H9 (cell line): ENCODE measurements around the gene CYP39A1. TPM values are rescaled to one million over a fixed set of nuclear protein-coding genes. Genes with fewer than 3 reads are reported as not detected.

Source experiments
- DNase-seq: peaks from one replicate; pipeline ENCODE4 v3.0.0-alpha.2; 2017
- H2AFZ ChIP-seq: one replicate; pipeline ENCODE4 v1.6.1; 2013; ENCODE audit warnings: mild to moderate bottlenecking, low read length, control low read depth, moderate library complexity
- H2AK5ac ChIP-seq: 2 replicates; pipeline ENCODE4 v1.6.1; 2013; ENCODE audit warnings: low read length, control low read depth, mixed read lengths; ENCODE audit not compliant: insufficient read length
- H2BK120ac ChIP-seq: one replicate; pipeline ENCODE4 v1.6.1; 2013; ENCODE audit warnings: low read depth, mild to moderate bottlenecking, low read length, control low read depth, inconsistent platforms; ENCODE audit not compliant: poor library complexity, severe bottlenecking
- H2BK12ac ChIP-seq: 2 replicates; pipeline ENCODE4 v1.6.1; 2013; ENCODE audit warnings: low read length, control low read depth, mixed read lengths, low read depth; ENCODE audit not compliant: insufficient read length
- H2BK15ac ChIP-seq: 2 replicates; pipeline ENCODE4 v1.6.1; 2013; ENCODE audit warnings: low read depth, low read length, control low read depth
- H2BK20ac ChIP-seq: one replicate; pipeline ENCODE4 v1.6.1; 2013; ENCODE audit warnings: low read depth, mild to moderate bottlenecking, low read length, control low read depth, inconsistent platforms; ENCODE audit not compliant: poor library complexity, severe bottlenecking
- H2BK5ac ChIP-seq: 2 replicates; pipeline ENCODE4 v1.6.1; 2013; ENCODE audit warnings: low read length, control low read depth, mixed read lengths; ENCODE audit not compliant: insufficient read length
- H3K14ac ChIP-seq: 2 replicates; pipeline ENCODE4 v1.6.1; 2013; ENCODE audit warnings: low read length, control low read depth; ENCODE audit not compliant: insufficient read depth
- H3K18ac ChIP-seq: 2 replicates; pipeline ENCODE4 v1.6.1; 2013; ENCODE audit warnings: low read depth, mild to moderate bottlenecking, mixed read lengths, low read length, control low read depth; ENCODE audit not compliant: insufficient read length
- H3K23ac ChIP-seq: 2 replicates; pipeline ENCODE4 v1.6.1; 2013; ENCODE audit warnings: low read length, control low read depth, mixed read lengths, low read depth; ENCODE audit not compliant: insufficient read length
- H3K23me2 ChIP-seq: 2 replicates; pipeline ENCODE4 v1.6.1; 2013; ENCODE audit warnings: low read depth, mild to moderate bottlenecking, mixed read lengths, low read length, control low read depth; ENCODE audit not compliant: insufficient read length, poor library complexity, severe bottlenecking
- H3K27ac ChIP-seq: 2 replicates; pipeline ENCODE4 v1.5.1; 2013; ENCODE audit warnings: low read length, control low read depth, mixed read lengths, low read depth; ENCODE audit not compliant: insufficient read length
- H3K27me3 ChIP-seq: 2 replicates; pipeline ENCODE4 v1.6.1; 2013; ENCODE audit warnings: low read length, control low read depth, inconsistent platforms; ENCODE audit not compliant: insufficient read depth
- H3K4ac ChIP-seq: 2 replicates; pipeline ENCODE4 v1.6.1; 2013; ENCODE audit warnings: low read depth, mild to moderate bottlenecking, control low read depth, inconsistent platforms, low read length, moderate library complexity
- H3K4me1 ChIP-seq: 2 replicates; pipeline ENCODE4 v1.6.1; 2013; ENCODE audit warnings: low read length, control low read depth, inconsistent platforms; ENCODE audit not compliant: insufficient read depth
- H3K4me2 ChIP-seq: 2 replicates; pipeline ENCODE4 v1.6.1; 2013; ENCODE audit warnings: low read length, control low read depth, mixed read lengths; ENCODE audit not compliant: insufficient read length, insufficient read depth
- H3K56ac ChIP-seq: 2 replicates; pipeline ENCODE4 v1.6.1; 2013; ENCODE audit warnings: low read depth, mild to moderate bottlenecking, mixed read lengths, low read length, control low read depth; ENCODE audit not compliant: insufficient read length
- H3K79me1 ChIP-seq: 2 replicates; pipeline ENCODE4 v1.6.1; 2013; ENCODE audit warnings: low read depth, mild to moderate bottlenecking, moderate library complexity, low read length, control low read depth, inconsistent platforms; ENCODE audit not compliant: insufficient read depth, poor library complexity, severe bottlenecking
- H3K79me2 ChIP-seq: 2 replicates; pipeline ENCODE4 v1.6.1; 2013; ENCODE audit warnings: low read length, control low read depth, inconsistent platforms; ENCODE audit not compliant: insufficient read depth
- H3K9ac ChIP-seq: 2 replicates; pipeline ENCODE4 v1.6.1; 2013; ENCODE audit warnings: low read length, control low read depth, mixed read lengths; ENCODE audit not compliant: insufficient read length; ENCODE audit errors: extremely low read depth
- H3K9me3 ChIP-seq: one replicate; pipeline ENCODE4 v1.6.1; 2013; ENCODE audit warnings: low read depth, low read length, inconsistent platforms; ENCODE audit not compliant: control insufficient read depth
- H3T11ph ChIP-seq: one replicate; pipeline ENCODE4 v1.6.1; 2013; ENCODE audit warnings: mild to moderate bottlenecking, low read length, control low read depth, inconsistent platforms
- H4K20me1 ChIP-seq: one replicate; pipeline ENCODE4 v1.6.1; 2013; ENCODE audit not compliant: control insufficient read depth, insufficient read length, insufficient read depth
- H4K5ac ChIP-seq: 2 replicates; pipeline ENCODE4 v1.6.1; 2013; ENCODE audit warnings: low read depth, mild to moderate bottlenecking, mixed read lengths, low read length, control low read depth; ENCODE audit not compliant: insufficient read length
- H4K8ac ChIP-seq: replicated peaks from 2 replicates; pipeline ENCODE4 v1.6.1; 2013; ENCODE audit warnings: low read length, control low read depth, mixed read lengths, low read depth; ENCODE audit not compliant: insufficient read length
- H4K91ac ChIP-seq: 2 replicates; pipeline ENCODE4 v1.6.1; 2013; ENCODE audit warnings: low read depth, mild to moderate bottlenecking, moderate library complexity, mixed read lengths, low read length, control low read depth; ENCODE audit not compliant: insufficient read length
- H3K27ac Mint-ChIP-seq, 3 experiments: 2 replicates in 2 of 3; 3 replicates in 1 of 3; pipeline ENCODE4 v1.8.0; 2020 to 2021; ENCODE audit warnings: mixed read lengths in 3 of 3, mild to moderate bottlenecking in 1 of 3, moderate library complexity in 1 of 3
- H3K27me3 Mint-ChIP-seq: 2 replicates; pipeline ENCODE4 v1.8.0; 2021; ENCODE audit warnings: low read depth, mild to moderate bottlenecking, moderate library complexity, mixed read lengths
- H3K36me3 Mint-ChIP-seq, 3 experiments: 2 replicates in 2 of 3; 3 replicates in 1 of 3; pipeline ENCODE4 v1.8.0; 2020 to 2021; ENCODE audit warnings: low read depth in 3 of 3, mixed read lengths in 3 of 3; ENCODE audit not compliant: insufficient read depth in 1 of 3
- H3K4me1 Mint-ChIP-seq, 2 experiments: 2 replicates each; pipeline ENCODE4 v1.8.0; 2020; ENCODE audit warnings: mixed read lengths in 2 of 2
- H3K4me3 Mint-ChIP-seq, 2 experiments: 2 replicates in 1 of 2; 3 replicates in 1 of 2; pipeline ENCODE4 v1.8.0; 2020 to 2021; ENCODE audit warnings: mild to moderate bottlenecking in 2 of 2, mixed read lengths in 2 of 2, moderate library complexity in 1 of 2
- H3K9me3 Mint-ChIP-seq, 2 experiments: 2 replicates in 1 of 2; 3 replicates in 1 of 2; pipeline ENCODE4 v1.8.0; 2020; ENCODE audit warnings: mild to moderate bottlenecking in 2 of 2, mixed read lengths in 2 of 2, moderate library complexity in 1 of 2
- CTCF ChIP-seq: fragments of 200-600 bp; sonication (generic); conservative IDR thresholded peaks from 3 replicates; pipeline ENCODE4 v1.8.0; 2021; ENCODE audit warnings: antibody characterized with exemption, mild to moderate bottlenecking
- WGBS: extraction: QIAGEN DNeasy Blood & Tissue Kit; methylation state at CpG from one replicate; pipeline ENCODE4 v1.1.7; 2013; ENCODE audit warnings: missing lambda C conversion rate, low lambda C conversion rate, mixed read lengths; ENCODE audit not compliant: insufficient read length; ENCODE audit errors: extremely low coverage; 5-methylcytosine and 5-hydroxymethylcytosine counted together
- total RNA-seq: library from RNA; stranded (reverse); gene quantifications from 2 replicates; pipeline ENCODE4 v1.2.1, GENCODE V29; 2021

Gene CYP39A1
- total RNA-seq, 1 experiment from 2014 or later, result 0.50 TPM

- H3K27ac Mint-ChIP-seq, result no peak overlapping the region
- Histone ChIP-seq H2AK5ac (no peak overlapping the region), H3K9me3 (no peaks in the 10 kb centered on the region), H3K18ac (no peak overlapping the region), H3K79me1 (no peaks in the 10 kb centered on the region), H3K56ac (no peak overlapping the region), H2BK20ac (no peak overlapping the region), H3K27me3 (no peaks in the 10 kb centered on the region), H2BK15ac (no peak overlapping the region), H3K4ac (no peak overlapping the region), H3K9ac (no peak overlapping the region), H2BK120ac (no peak overlapping the region), H3K4me1 (no peaks in the 10 kb centered on the region), H3K23ac (no peak overlapping the region), H3K14ac (no peak overlapping the region), H4K8ac (no peak overlapping the region), H3K23me2 (no peaks in the 10 kb centered on the region), H3K79me2 (no peaks in the 10 kb centered on the region), H3K4me2 (no peak overlapping the region), H4K5ac (no peak overlapping the region), H2AFZ (no peak overlapping the region), H4K91ac (no peak overlapping the region), H4K20me1 (no peaks in the 10 kb centered on the region), H3K27ac (no peak overlapping the region), H3T11ph (no peak overlapping the region), H2BK12ac (no peak overlapping the region), H2BK5ac (no peak overlapping the region)
- no peak for DNase-seq
- no peak for TF ChIP-seq CTCF
- no peaks in the 10 kb centered on the region for H3K27me3 Mint-ChIP-seq
- peaks cover 0 to 11% (median 11%) of the 10 kb centered on the region in 3 experiments; a peak in 5 of 7 replicates for H3K36me3 Mint-ChIP-seq
- H3K9me3 Mint-ChIP-seq, result peaks cover 11 to 12% of the 10 kb centered on the region in 2 experiments
- H3K4me3 Mint-ChIP-seq, result no peak overlapping the region
- WGBS, result no CpG with 5 or more reads among the region's 2 CpGs
- peaks cover 6 to 11% of the 10 kb centered on the region in 2 experiments for H3K4me1 Mint-ChIP-seq
Observed at GRCh38 chr6:46539866-46540265, 112.8 kb downstream of the CYP39A1 start.
